ENCODE data around the gene KCNMB1.
A peak's percentile ranks its signal among the peaks of the same experiment; 100 is the strongest.

The KCNMB1 gene

DNA sequence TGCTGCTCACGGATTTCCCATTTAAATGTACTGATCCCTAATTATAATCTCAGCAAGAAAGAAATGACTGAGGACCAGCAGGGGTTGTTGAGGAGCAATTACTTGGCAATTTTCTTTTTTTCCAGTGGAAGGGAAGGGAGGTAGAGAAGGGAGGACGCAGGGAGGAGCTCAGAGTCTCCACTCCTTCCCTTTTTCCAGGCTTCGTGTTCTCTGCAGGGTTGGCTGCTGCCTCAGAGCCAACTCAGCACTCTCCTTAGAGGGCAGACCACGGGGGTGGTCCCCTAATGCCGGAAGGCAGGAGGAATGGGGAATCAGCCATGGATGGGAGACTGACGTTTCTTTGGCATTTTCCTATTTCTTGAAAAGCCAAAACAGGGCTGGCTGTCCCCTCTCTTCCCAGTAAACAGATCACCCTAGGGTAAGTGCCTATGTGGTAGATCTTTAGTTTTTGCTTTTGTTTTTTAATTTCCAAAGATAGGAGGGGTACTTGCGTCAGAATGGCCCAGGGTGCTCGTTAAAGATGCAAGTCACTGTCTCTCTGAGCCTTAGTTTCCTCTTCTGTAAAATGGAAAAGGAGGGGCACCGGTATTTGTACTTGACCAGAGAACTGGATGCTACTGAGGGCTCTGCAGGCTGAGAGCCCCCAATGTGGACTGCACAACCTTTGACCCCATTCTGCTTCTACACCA, 52.0 kb downstream of the KCNMB1 start:
- TF ChIP-seq, protein P1, sequence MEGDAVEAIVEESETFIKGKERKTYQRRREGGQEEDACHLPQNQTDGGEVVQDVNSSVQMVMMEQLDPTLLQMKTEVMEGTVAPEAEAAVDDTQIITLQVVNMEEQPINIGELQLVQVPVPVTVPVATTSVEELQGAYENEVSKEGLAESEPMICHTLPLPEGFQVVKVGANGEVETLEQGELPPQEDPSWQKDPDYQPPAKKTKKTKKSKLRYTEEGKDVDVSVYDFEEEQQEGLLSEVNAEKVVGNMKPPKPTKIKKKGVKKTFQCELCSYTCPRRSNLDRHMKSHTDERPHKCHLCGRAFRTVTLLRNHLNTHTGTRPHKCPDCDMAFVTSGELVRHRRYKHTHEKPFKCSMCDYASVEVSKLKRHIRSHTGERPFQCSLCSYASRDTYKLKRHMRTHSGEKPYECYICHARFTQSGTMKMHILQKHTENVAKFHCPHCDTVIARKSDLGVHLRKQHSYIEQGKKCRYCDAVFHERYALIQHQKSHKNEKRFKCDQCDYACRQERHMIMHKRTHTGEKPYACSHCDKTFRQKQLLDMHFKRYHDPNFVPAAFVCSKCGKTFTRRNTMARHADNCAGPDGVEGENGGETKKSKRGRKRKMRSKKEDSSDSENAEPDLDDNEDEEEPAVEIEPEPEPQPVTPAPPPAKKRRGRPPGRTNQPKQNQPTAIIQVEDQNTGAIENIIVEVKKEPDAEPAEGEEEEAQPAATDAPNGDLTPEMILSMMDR (IDR thresholded peaks at IDR 0.05; ENCODE audit: insufficient read depth, low read length, poor library complexity, severe bottlenecking) = no peak
- Histone ChIP-seq H3K27me3 (replicated peaks; ENCODE audit: control insufficient read depth, insufficient read depth, low read length) (no peaks in the 10 kb centered on the region), H3K4me3 (replicated peaks; ENCODE audit: low read depth, low read length) (no peak overlapping the region), H3K36me3 (ENCODE audit: control insufficient read depth, insufficient read depth, low read length) (no peaks in the 10 kb centered on the region)
- no peak for DNase-seq (ENCODE audit: extremely low read depth, insufficient read length)

DNA sequence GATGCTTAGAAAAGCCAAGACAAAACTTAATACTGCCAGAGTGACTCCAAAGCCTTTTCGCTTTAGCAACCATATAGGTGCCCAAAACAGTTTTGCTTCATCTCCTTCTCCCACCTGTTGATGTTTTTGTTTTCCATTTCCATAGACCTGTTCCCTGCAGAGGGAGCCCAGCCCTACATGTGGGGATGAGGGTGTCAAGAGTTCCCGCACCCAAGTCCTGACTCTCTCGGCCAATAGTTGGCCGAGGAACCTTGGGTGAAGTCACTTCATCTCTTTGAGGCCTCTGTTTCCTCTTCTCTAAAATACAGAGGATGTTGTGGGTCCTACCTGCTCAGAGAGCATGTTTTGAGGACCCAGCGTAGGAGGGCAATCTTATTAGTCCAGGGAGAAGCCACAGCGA, 53.1 kb downstream of the KCNMB1 start:
- no peak for DNase-seq (ENCODE audit: extremely low read depth, insufficient read length)
- TF ChIP-seq, protein P1 (IDR thresholded peaks at IDR 0.05; ENCODE audit: insufficient read depth, low read length, poor library complexity, severe bottlenecking) = no peak
- H3K36me3 ChIP-seq (ENCODE audit: control insufficient read depth, insufficient read depth, low read length) = no peaks in the 10 kb centered on the region
- no peaks in the 10 kb centered on the region for H3K27me3 ChIP-seq (replicated peaks; ENCODE audit: control insufficient read depth, insufficient read depth, low read length)
- H3K4me3 ChIP-seq (replicated peaks; ENCODE audit: low read depth, low read length) = no peak overlapping the region

DNA sequence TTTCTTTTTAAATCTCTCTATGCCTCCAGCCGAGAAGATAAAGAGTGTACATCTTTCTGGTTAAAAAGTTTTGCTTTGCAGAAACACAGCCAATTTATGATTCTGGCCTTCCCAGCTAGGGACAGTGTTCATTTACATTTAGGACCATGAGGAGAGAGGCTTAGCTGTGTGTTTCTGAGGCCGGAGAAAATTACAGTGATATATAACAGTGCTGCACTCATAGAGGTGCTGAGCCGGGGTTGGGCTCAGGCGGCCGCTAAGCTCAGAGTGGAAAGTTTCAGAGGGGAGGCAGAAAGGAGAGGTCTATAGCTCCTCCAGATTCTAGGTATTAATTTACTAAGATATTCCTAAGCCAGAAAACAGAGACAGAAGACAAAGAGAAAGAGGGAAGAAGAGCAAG, 54.5 kb downstream of the KCNMB1 start:
- H3K36me3 ChIP-seq (ENCODE audit: control insufficient read depth, insufficient read depth, low read length) = no peaks in the 10 kb centered on the region
- TF ChIP-seq, protein P1 (IDR thresholded peaks at IDR 0.05; ENCODE audit: insufficient read depth, low read length, poor library complexity, severe bottlenecking) = no peak
- no peaks in the 10 kb centered on the region for H3K27me3 ChIP-seq (replicated peaks; ENCODE audit: control insufficient read depth, insufficient read depth, low read length)
- H3K4me3 ChIP-seq (replicated peaks; ENCODE audit: low read depth, low read length) = no peak overlapping the region
- DNase-seq (ENCODE audit: extremely low read depth, insufficient read length) = no peak

DNA sequence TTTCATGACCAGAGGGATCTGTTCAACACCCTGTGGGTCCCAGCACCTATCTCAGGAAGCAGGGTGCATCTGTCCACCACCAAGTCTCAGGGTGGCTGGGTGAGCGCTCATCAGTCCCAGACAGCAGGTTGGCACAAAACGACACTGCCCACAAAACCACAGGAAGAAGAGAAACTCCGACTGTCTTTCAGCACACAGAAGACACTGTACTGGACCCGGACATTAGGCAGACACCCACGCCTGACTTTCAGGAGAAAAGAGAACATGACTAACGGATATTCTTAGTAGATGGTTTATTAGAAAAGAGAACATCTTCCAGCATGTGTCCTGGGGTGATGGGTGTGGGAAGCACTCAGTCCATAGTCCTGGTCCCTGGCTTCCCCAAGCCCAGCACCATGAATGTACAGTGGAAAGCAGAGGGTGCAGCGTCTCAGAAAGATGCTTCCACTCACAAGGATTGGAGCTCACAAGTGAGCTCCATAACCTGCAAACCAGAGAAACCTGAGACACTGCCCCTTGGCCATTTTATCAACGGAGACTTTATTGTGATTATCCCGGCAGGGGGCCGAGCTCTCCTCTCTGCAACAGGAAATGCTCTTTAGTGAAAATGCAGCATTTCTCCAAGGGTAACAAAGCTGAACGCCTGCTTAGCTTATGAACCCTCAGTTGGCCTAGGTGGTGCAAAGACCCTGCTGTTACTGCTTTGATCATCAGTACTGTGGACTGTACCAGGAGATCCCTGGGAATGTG, 55.8 kb downstream of the KCNMB1 start:
- TF ChIP-seq, protein P1 (IDR thresholded peaks at IDR 0.05; ENCODE audit: insufficient read depth, low read length, poor library complexity, severe bottlenecking) = no peak
- DNase-seq (ENCODE audit: extremely low read depth, insufficient read length) = peak; percentile 37
- H3K4me3 ChIP-seq (replicated peaks; ENCODE audit: low read depth, low read length) = no peak overlapping the region
- H3K27me3 ChIP-seq (replicated peaks; ENCODE audit: control insufficient read depth, insufficient read depth, low read length) = no peaks in the 10 kb centered on the region
- H3K36me3 ChIP-seq (ENCODE audit: control insufficient read depth, insufficient read depth, low read length) = no peaks in the 10 kb centered on the region

DNA sequence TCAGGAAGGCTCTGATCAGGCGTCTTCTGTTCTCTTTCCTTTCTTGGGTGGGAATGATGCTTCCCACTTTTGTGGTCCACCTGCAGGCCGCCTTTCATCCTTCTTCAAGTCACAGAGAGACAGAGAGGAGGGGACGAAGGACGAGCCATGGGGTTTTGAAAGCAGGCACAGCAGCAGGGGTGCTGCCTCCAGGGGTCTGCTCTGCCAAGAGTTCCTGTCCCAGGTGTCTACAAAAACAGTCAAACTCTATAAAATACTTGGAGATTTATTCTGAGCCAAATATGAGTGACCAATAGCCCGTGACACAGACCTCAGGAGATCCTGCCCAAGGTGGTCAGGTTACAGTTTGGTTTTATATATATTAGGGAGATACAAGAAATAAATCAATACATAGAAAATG, 57.1 kb downstream of the KCNMB1 start:
- DNase-seq (ENCODE audit: extremely low read depth, insufficient read length) = no peak
- Histone ChIP-seq H3K27me3 (replicated peaks; ENCODE audit: control insufficient read depth, insufficient read depth, low read length) (no peaks in the 10 kb centered on the region), H3K36me3 (ENCODE audit: control insufficient read depth, insufficient read depth, low read length) (no peaks in the 10 kb centered on the region), H3K4me3 (replicated peaks; ENCODE audit: low read depth, low read length) (no peak overlapping the region)
- TF ChIP-seq, protein P1 (IDR thresholded peaks at IDR 0.05; ENCODE audit: insufficient read depth, low read length, poor library complexity, severe bottlenecking) = no peak

Data from GM06990 (cell line).